Left lung (tissue), 10 donors: ENCODE results near the gene MFNG. TPM values are rescaled to one million over a fixed set of nuclear protein-coding genes. Genes with fewer than 3 reads are reported as not detected.

Experiments used
- ATAC-seq: fragments of 200-7000 bp; cut with Tn5 transposase; one replicate; pipeline ENCODE4 v1.9.1; 2020; ENCODE audit warnings: moderate library complexity
- DNase-seq, 4 donors: peaks; one replicate each; pipeline ENCODE4 v3.0.0-alpha.2; 2013 to 2020
- H3K27ac ChIP-seq, 2 donors: fragments of 200-600 bp; sonication (generic) in 1 of 2; one replicate each; pipeline versions ENCODE4 v1.5.0 to v1.8.0; 2020 to 2021
- H3K27me3 ChIP-seq, 2 donors: fragments of 200-600 bp; sonication (generic) in 1 of 2; one replicate each; pipeline versions ENCODE4 v1.5.0 to v1.8.0; 2020 to 2021
- H3K36me3 ChIP-seq, 2 donors: fragments of 200-600 bp; sonication (generic) in 1 of 2; one replicate each; pipeline versions ENCODE4 v1.5.0 to v1.8.0; 2020 to 2021
- H3K4me1 ChIP-seq, 2 donors: fragments of 200-600 bp; one replicate each; pipeline ENCODE4 v1.8.0; 2021
- H3K4me3 ChIP-seq, 2 donors: fragments of 200-600 bp; sonication (generic) in 1 of 2; one replicate each; pipeline versions ENCODE4 v1.5.0 to v1.8.0; 2020 to 2021; ENCODE audit warnings: mild to moderate bottlenecking in 1 of 2
- H3K9me3 ChIP-seq, 2 donors: fragments of 200-600 bp; sonication (generic) in 1 of 2; one replicate each; pipeline versions ENCODE4 v1.5.0 to v1.8.0; 2020 to 2021
- intact Hi-C, 2 donors: fragments of 100-400 bp; cut with DNase I; formaldehyde crosslinking; loops; one replicate each; pipeline versions ENCODE4 v1.11.2 to v1.14.2; 2022
- polyA plus RNA-seq, 6 donors: library from polyadenylated mRNA; unstranded; fragments of 120-200 nt; gene quantifications; one replicate each; pipeline ENCODE4 v1.2.1, GENCODE V29; 2013; ENCODE audit not compliant: insufficient read length in 6 of 6
- total RNA-seq, 2 donors: library from RNA; stranded (reverse); fragmentation: NEBNext Ultra II Directional; extraction: Animal tissue kit (Norgen Biotek cat#: 25700); gene quantifications; one replicate each; pipeline ENCODE4 v1.2.1, GENCODE V29; 2021
- TF ChIP-seq, protein P1 (sequence below), 2 donors: fragments of 200-600 bp; sonication (generic) in 1 of 2; IDR thresholded peaks; one replicate each; pipeline versions ENCODE4 v1.5.0 to v1.8.0; 2021; ENCODE audit warnings: antibody characterized with exemption in 2 of 2
- donor health status: DM: no; HTN: yes; CAD: no.
- donor health status: DM: no; HTN: no; CAD: no.

The MFNG gene
- total and polyA plus RNA-seq, 8 donors: 17.7 to 46.4 (median 22.3) TPM

DNA sequence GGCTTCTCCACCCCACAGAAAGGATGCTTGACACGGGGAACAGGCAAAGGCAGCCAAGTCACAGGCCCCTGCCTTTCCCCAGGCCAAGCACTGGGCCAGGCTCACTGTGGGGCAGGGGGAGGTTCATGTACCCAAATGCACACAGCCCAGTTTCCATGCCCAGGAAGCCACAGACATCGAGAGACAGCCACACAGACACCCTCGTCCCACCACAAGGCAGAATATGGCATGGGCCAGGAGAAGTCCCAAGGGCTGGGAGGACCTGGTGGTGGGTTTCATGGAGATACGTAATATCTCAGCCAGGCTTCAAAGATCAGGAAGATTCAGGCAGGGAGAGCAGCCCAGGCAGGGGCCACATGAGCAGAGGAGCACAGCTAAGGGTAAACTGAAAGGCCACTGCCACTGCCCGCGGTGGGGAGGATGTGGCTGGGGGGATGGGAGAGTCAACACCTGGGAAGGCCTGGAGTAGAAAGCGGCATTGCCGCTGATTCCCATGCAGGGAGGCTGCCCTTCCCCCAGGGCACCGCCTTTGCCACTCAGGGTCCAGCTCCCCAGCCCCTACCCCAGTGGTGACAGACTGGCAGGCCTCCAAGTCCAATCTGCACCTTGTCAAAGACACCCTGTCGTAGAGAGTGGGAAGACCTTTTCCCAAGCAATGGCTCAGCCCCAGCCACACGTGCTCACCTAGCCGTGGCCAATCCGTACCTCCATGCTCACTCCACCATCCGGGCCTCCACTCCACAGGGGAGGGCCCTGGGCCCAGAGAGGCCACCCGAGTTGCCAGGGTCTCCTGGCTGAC is 2.4 kb upstream of the MFNG start:
- intact Hi-C loops: no loop called here
- peaks cover 17 to 43% of the 10 kb centered on the region in 2 donors for H3K4me1 ChIP-seq
- no peak for DNase-seq
- no peaks in the 10 kb centered on the region for H3K27me3 ChIP-seq
- peaks cover 0 to 14% of the 10 kb centered on the region in 2 donors for H3K36me3 ChIP-seq
- H3K27ac ChIP-seq: no peak overlapping the region
- ATAC-seq: no peak
- TF ChIP-seq, protein P1, sequence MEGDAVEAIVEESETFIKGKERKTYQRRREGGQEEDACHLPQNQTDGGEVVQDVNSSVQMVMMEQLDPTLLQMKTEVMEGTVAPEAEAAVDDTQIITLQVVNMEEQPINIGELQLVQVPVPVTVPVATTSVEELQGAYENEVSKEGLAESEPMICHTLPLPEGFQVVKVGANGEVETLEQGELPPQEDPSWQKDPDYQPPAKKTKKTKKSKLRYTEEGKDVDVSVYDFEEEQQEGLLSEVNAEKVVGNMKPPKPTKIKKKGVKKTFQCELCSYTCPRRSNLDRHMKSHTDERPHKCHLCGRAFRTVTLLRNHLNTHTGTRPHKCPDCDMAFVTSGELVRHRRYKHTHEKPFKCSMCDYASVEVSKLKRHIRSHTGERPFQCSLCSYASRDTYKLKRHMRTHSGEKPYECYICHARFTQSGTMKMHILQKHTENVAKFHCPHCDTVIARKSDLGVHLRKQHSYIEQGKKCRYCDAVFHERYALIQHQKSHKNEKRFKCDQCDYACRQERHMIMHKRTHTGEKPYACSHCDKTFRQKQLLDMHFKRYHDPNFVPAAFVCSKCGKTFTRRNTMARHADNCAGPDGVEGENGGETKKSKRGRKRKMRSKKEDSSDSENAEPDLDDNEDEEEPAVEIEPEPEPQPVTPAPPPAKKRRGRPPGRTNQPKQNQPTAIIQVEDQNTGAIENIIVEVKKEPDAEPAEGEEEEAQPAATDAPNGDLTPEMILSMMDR (IDR thresholded peaks at IDR 0.05): no peak
- H3K9me3 ChIP-seq: no peaks in the 10 kb centered on the region
- H3K4me3 ChIP-seq: no peak overlapping the region

DNA sequence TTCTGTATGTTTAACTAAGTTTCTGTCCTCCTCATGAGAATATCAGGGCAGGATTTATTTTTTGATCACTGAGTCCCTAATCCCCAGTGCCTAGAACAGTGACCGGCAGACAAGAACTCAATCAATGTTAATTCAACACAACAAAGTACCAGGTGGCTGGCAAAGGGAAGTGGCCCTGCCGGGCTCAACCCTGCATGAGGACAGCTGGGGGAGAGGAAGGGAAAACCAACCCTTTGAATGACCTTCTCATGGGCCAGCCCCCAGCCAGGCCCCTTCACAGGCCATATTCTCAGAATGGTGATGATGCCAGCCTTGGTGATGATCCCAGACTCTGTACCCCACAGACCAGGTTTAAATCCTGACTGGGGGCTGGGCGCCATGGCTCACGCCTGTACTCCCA is 1.4 kb upstream of the MFNG start:
- ATAC-seq (no peak), DNase-seq (no peak)
- Histone ChIP-seq H3K27me3 (no peaks in the 10 kb centered on the region), H3K4me3 (no peak overlapping the region), H3K27ac (no peak overlapping the region), H3K36me3 (peaks cover 0 to 14% of the 10 kb centered on the region in 2 donors), H3K4me1 (peaks cover 20 to 46% of the 10 kb centered on the region in 2 donors), H3K9me3 (no peaks in the 10 kb centered on the region)
- intact Hi-C loops: no loop called here
- TF ChIP-seq, protein P1 (IDR thresholded peaks at IDR 0.05): no peak

DNA sequence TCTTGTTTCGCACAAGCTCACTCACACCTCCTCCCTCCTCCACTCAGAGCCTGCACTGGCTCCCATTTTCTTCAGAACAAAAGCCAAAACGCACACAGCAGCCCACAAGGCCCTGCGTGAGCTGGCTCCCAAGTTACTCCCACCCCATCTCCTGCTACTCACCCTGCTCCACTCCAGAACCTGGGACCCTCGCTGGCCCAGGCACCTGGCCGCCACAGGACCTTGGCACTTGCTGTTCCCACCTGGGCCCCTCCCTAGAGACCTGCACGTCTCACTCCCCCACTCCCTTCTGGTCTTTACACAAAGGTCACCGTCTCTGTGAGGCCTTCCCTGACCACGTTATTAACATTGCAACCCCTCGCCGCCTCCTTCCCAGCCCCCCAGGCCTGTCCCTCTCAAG is 945 bp upstream of the MFNG start:
- ATAC-seq (no peak), DNase-seq (no peak)
- Histone ChIP-seq H3K36me3 (peaks cover 0 to 14% of the 10 kb centered on the region in 2 donors), H3K27me3 (no peaks in the 10 kb centered on the region), H3K27ac (peak overlapping the region in 1 of 2 donors; percentile 85), H3K9me3 (no peaks in the 10 kb centered on the region), H3K4me3 (no peak overlapping the region), H3K4me1 (peaks cover 20 to 47% of the 10 kb centered on the region in 2 donors)
- intact Hi-C loops: no loop called here
- TF ChIP-seq, protein P1 (IDR thresholded peaks at IDR 0.05): no peak

DNA sequence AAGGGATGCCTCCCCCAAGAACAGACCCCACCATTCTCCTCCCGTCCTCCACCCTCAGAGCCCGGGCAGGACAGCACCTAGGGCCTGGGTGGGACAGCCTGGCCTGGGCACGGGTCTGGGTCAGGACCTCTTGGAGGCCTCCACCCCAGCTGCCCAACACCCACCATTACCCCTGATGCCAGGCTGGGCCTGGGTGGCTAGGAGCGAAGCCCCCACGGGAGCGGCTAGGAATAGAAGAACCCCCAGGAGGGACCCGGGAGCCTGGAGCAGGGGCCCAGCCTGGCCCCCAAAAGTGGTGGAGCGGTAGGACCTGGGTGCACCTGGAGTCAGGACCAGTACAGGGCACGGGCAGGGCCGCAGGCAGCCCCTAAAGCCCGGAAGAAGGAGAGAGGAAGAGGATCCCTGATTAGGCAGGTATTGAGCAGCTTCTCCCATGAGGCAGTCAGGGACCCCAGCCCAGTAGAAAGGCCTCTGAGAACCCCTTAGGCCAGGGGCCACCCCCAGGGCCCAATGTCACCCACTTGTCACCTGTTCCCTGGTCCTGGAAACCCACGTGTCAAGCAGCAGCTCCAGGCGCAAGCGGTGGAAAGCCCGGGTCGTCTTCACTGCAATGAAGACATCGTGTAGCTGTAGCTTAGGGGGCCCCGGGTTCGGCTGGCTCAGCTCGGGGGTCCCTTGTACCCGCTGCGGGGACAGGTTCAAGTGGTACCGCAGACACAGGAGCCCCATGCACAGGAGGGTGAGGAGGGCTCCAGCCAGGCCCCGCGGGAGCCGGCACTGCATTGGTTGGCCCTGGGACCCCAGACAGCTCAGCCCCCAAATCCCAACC is 575 bp downstream of the MFNG start:
- Histone ChIP-seq H3K27ac (peak overlapping the region; percentile 85 to 87), H3K27me3 (no peaks in the 10 kb centered on the region), H3K9me3 (no peaks in the 10 kb centered on the region), H3K4me3 (peak overlapping the region; percentile 27 to 80), H3K4me1 (peaks cover 20 to 54% of the 10 kb centered on the region in 2 donors), H3K36me3 (peaks cover 0 to 8% of the 10 kb centered on the region in 2 donors)
- ATAC-seq (no peak), DNase-seq (no peak)
- TF ChIP-seq, protein P1 (IDR thresholded peaks at IDR 0.05): no peak
- intact Hi-C loops: no loop called here
